HL-60/S4 (cell line): ENCODE data around the gene GNPNAT1.

Experiments used
- in situ Hi-C: fragments of 300-500 bp; cut with MboI; formaldehyde crosslinking; loops from 2 replicates; pipeline ENCODE4 v1.14.3; 2022; ENCODE audit warnings: low sequenced_read_pairs

Gene GNPNAT1

DNA sequence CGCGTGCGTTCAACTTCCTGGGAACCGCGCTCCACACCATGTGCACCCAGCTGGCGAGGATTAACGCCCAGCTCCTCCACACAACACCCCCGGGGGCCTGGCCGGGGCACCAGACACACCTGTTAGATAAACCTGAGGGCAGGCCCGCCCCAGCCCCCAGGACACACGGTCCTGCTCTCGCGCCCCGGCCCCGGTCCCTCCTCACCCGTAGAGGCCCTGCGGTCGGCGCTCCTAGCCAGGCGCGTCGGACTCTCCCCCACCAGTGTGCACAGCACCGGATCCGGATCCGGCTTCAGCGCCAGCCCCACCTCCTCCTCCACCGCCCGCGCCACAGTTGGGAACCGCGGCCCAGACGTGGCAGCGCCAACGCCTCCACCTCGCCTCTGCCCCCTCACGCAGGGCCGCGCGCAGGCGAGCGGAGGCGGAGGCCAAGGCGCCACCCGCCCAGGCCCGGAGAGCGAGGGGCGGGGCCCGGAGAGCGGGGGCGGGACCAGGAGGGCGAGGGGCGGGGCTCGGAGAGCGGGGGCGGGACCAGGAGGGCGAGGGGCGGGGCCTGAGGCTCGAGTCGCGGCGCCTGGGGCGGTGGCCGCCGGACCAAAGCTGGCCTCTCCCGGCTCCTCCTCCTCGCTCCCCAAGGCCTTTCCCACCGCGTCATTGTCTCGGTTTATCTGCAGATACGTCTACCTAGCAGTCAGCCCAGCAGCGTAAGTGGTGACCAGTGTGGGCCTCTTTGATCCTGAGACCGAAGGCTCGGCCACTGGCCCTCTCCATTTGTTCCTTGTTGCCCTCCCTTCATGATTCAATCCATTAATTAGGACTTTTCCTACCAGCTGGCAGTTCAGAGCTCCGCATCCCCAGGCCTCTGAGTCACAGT, at the start of gene GNPNAT1:
TSS of gene GNPNAT1 (minus strand) at position 385 of the 874 bp plus-strand sequence. CDS start 6,957 bp downstream, outside the sequence.
- in situ Hi-C loops: no loop called here

DNA sequence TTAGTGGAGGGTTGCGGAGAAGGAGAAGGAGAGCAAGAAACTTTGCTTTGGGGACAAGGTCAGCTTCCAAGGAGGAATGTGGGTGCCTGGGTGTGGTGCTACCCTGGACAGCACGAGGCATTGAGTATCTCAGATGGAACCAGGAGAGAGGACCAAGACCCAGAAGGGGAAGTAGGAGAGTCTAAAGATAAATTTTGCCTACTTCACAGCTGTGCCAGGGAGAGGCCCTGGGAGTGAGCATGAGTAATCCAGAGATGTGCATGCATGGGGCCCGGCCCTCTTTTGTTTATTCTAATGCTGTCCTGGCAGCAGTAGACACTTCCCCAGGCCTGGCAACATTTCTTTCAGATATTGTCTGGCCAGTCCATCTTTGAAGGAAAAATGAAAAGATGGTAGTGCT, 49.5 kb upstream of the GNPNAT1 start:
- in situ Hi-C loops: no loop called here

DNA sequence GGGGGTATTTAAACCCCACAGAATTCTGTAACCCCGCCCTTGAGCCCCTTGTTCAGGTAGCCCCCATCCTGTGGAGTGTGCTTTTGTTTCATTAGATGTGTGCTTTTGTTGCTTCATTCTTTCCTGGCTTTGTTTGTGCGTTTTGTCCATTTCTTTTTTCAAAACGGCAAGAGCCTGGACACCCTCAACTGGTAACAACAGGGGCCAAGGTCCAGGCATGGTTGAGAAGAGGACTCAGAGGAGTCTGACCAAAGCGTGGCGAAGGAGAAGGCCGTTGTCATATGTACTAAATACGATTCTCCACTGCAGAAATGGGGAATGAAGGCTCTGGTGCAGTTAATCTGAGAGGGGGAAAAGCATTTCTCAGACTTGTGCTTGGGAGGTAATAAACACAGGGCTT, 46.0 kb upstream of the GNPNAT1 start:
- in situ Hi-C loops: no loop called here

DNA sequence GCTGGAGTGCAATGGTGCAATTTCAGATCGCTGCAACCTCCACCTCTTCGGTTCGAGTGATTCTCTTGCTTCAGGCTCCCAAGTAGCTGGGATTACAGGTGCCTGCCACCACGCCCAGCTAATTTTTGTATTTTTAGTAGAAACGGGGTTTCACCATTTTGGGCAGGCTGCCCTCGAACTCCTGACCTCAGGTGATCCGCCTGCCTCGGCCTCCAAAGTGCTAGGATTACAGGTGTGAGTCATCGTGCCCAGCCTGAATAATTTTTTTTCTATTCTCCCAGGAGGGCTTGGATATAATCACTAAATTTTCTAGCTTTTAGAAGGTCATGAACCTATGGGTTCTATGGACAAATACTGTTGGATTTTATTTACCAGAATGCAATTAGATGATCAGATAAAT, 44.7 kb upstream of the GNPNAT1 start:
- in situ Hi-C loops: no loop called here

DNA sequence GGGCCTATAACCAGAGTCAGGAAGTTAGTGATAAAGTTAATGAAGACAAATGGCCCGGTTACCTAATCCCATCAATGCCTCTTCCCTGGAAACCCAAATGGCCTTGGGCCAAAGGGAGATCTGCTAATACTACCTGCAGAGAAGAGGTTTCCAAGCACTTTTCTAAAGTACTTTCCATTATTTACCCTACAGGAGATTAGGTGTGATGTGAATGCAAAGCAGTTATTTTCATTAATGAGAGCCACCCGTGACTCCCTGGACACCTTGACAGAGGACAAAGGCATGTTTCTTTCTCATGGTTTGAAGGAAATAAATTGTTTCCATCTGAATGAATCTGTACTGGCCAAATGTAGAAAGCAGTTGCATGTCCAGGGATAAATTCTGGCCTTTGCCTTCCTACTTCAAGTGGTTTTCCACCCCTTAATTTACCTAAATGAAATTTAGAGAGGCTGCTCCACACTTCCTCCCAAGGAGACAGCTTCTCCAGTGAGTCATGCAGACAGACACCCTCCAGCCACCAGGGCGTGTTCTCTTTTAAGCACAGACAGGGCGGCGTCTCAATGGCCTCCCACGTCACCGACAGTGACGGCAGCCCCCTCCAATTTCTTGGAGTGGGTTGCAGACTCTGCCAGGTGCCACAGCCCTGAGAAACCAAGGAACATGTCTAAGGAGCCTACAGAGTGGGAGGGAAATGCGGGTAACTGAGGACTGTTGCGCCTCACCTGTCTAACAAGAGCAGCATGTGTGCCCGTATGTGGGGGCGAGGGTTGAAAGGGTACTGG, 43.9 kb upstream of the GNPNAT1 start:
- in situ Hi-C loops: no loop called here

DNA sequence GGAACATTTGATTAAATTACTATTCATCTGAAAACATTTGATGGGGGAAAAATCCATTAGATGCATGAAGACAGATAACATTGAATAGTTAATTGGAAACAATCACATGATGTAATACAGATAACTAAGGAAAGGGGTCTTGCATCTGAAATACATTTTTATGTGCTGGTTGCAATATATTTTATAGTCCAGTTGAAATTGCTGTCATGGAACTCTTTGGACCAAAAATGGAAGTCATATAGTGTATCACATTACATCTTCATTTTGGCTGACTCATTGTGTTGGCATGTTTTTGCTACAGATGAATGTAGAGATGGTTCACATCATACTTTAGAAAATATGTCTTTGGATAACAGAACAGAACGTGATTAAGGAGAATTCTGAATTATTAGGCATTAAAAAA, 43.0 kb upstream of the GNPNAT1 start:
- in situ Hi-C loops: no loop called here

DNA sequence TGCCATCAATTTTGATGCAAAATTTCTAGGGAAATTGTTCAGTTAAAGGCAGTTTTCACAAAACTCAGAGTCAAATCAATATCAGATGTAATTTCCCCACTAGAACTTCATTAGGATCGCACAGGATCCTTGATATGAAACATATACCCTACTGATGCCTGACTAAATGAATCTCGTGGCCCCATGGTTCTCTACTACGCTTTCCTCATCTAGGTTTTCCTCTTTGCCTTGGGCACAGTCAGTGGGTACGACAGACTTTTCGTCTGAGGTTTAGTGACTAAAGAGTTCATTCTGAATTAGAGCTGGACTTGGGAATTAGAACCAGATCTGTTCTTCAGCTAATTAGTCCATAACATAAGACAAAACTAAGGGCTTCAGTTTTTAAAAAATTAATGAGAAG, 42.5 kb upstream of the GNPNAT1 start:
- in situ Hi-C loops: no loop called here

DNA sequence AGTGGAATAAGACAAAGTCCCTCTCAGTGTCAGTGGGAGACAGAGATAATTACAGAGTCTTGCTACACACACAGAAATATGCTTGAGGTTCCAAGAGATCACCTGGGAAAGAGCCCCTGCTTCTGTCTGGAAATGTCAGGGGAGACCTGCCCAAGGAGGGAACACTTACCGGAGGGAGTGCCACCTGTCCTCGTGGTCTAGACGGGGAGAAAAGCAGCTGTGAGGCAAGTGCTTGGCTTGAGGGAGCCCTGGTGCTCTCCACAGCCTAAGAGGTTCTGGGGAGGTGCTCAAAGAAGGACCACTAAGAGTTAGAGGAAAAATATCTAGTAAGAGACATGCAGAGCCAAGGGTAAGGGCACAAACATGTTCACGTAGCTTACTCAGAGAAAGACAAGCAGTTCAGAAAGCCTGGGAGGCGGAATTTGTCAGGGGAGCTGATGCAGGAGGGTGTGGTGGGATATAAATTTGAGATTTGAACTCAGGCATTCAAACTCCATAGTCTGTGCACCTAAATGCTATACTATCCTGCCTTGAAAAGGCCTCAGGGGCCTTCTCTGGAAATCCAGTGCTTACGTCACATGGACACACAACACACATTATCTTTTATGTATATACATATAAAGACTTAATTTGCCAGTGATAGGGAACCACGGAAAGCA, 38.2 kb upstream of the GNPNAT1 start:
- in situ Hi-C loops: no loop called here

DNA sequence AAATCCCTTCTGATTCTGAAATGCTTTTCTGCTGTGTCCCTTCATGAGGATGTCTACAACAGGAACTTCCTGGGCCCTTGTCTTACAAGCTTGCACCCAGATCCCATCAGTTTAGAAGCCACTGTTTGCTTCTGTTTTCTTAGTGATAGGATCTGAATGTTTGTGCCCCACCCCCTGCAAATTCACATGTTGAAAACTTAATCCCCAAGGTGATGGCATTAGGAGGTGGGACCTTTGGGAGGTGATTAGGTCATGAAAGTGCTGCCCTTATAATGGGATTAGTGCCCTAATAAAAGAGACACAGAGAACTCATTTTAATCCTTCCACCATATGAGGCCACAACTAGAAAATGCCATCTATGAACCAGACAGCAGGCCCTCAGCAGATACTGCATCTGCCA, 36.0 kb upstream of the GNPNAT1 start:
- in situ Hi-C loops: no loop called here

DNA sequence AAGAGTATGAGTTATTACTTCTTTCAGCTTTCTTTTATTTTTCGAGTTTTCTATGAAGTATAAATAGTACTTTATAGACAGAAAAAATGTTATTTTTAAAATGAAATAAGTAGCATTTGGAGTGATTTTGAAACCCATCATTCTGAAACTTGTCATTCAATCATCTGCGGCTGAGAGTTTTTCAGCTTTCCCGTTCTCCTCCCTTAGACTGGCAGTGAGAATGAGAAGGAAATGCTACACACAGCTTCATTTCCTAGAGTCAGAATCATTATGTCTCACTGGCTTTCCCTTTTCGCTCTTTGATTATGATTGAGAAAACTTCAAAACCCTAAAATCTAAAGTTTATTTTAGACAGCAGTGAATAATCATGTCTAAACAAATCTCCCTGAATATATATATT, 33.7 kb upstream of the GNPNAT1 start:
- in situ Hi-C loops: no loop called here

DNA sequence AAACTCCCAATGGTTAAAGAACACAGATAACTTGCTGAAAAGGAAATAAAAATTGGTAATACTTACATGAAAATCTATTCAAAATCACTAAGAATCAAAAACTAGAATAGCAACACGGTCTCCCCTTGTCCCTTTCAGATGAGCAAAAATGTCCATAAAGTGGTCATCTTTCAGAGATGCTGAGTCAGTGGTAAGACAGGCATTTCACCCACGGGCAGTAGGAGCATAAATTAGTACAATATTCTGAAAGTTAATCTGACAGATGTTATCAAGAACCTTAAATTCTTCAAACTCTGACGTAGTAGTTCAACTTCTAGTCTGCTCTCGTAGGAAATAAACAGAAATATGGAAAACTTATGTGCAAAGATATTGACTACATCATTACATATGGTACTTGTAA, 33.1 kb upstream of the GNPNAT1 start:
- in situ Hi-C loops: loop anchor here (25.0 kb wide), 1 partner anchor 488 kb away; no protein-coding TSS in a partner anchor

DNA sequence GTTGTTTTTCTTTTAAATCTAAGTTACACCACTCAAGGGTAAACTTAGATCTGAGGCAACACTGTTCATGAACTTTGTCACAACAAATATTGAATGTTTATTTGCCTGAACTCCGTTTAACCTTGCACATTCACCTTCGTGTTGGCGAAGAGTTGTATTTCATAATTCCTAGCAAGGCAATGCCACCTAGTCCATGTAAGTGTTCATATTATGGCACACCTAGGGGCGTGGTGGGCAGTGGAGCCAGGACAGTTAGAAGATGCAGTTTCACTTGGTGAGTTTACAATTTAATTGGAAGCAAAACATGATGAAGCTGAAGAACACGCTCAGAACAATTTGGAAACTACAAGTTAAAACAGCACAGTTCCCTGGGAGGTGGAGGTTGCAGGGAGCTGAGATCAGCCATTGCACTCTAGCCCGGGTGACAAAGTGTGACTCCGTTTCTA, 30.4 kb upstream of the GNPNAT1 start:
- in situ Hi-C loops: loop anchor here (25.0 kb wide), 1 partner anchor 490 kb away; no protein-coding TSS in a partner anchor

DNA sequence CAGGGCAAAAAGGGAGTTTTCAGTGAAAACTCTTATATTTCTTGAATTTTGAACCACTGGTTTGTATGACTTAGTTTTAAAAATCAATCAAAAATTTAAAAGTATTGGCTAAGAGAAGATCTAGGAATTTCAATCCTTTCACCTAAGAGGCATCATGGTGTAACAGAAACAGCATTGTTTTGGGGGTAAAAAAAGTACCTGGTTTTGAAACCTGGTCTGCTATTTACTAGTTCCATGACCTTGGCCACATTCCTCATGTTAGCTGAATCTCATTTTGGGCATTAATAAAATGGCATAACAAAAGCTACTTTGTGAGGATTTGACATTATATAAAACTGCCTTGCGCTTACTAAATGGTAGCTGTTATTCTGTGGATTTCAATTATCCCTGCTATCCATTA, 16.7 kb upstream of the GNPNAT1 start:
- in situ Hi-C loops: loop anchor here (25.0 kb wide), 1 partner anchor 504 kb away; no protein-coding TSS in a partner anchor

DNA sequence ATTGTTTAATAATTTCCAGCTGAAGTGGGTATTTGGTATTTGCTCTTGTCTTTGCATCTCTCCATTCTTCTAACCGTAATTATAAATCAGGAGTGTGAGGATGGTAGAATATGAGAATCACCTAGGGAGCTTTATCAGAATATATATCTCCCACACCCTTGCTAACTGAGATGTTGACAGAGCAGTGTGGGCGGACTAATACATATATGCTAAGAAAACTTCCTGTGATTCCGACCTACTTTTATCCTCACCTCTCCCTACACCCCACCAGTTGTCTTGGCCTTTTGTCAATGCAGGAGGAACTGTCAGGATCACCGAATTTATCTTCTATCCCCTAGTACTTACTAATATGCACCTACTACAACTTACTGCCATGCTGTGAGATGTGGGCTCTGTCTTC, 14.7 kb upstream of the GNPNAT1 start:
- in situ Hi-C loops: loop anchor here (25.0 kb wide), 1 partner anchor 506 kb away; no protein-coding TSS in a partner anchor

DNA sequence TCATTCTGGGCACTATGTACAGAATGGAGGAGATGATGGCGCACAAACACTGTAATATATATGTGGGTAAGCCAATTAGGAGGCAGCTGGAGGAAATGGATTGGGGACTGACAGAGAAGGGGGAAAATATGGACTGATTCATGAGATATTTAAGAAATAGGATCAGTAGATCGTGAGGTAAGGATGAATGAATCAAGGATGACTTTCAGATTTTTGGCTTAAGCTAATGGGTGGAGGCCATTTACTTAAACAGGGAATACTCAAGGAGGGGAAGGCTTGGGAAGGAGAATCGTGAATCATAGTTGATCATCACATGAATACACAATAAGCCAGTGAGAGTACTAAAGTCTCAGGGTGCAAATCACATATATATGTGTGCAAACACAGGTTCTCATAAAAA, 11.2 kb upstream of the GNPNAT1 start:
- in situ Hi-C loops: loop anchor here (25.0 kb wide), 1 partner anchor 510 kb away; no protein-coding TSS in a partner anchor

DNA sequence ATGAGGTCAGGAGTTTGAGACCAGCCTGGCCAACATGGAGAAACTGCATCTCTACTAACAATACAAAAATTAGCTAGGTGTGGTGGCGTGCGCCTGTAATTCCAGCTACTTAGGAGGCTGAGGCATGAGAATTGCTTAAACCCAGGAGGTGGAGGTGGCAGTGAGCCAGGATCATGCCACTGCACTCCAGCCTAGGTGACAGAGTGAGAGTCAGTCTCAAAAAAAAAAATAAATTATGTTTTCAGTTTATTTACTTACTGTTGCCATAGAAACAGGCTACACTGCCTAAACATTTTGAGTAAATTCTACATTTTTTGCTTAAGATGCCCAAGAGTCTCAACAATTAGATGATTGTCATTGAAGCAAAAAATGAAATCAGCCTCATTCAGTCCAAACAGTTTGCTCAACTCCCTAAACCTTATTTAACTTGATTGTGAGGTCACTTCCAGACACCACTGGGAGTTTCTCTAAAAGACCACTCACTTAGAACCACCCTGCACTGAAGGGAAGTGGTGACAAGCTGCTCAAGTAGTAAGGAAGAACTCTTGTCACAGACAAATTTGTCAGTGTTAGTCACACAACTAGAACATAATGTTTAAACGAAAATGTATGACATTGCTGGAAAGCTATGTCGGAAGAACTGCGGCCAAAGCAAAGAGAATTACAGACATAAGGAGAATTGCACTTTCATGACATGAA, 9.8 kb upstream of the GNPNAT1 start:
- in situ Hi-C loops: loop anchor here (25.0 kb wide), 1 partner anchor 511 kb away; no protein-coding TSS in a partner anchor

DNA sequence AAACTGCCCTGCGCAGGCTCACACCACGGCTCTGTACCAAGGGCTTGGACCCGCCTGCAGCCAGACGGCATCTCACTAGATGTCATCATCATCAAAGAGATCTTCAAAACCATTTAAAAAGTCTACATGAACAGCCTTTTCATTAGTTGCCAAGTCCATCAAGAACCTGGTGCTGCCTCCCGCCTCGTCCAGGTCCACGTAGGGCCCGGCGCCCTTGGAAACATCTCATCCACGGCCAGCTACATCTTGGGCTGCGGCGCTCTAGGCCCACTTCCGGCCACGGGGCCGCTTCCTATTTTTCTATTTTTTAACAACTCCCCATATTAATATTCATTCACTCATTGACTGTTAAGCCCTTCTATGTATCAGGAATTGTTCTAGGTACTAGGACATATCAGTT, 7.4 kb upstream of the GNPNAT1 start:
- in situ Hi-C loops: no loop called here

DNA sequence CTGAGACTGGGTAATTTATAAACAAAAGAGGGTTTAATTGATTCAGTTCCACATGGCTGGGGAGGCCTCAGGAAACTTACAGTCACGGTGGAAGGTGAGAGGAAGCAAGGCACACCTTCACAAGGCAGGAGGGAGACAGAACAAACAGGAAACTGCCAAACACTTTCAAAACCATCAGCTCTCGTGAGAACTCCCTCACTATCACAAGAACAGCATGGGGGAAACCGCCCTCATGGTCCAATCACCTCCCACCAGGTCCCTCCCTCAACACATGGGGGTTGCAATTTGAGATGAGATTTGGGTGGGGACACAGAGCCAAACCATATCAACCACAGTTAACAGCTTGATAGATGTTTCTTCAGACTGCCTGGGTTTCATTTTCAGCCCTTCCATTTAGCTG, 6.2 kb upstream of the GNPNAT1 start:
- in situ Hi-C loops: no loop called here

DNA sequence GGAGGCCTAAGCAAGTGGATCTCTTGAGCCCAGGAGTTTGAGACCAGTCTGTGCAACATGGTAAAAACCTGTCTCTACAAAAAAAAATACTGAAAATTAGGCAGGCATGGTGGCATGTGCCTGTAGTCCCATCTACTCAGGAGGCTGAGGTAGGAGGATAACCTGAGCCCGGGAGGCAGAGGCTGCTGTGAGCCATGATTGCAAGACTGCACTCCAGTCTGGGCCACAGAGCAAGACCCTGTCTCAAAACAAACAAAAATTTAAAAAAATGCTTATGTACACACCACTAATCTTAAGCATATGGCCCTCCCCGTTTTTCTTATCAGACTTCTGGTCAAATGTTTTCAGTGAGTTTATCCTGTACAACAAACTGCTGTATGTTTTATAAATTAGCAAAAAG, 1.7 kb upstream of the GNPNAT1 start:
- in situ Hi-C loops: no loop called here

DNA sequence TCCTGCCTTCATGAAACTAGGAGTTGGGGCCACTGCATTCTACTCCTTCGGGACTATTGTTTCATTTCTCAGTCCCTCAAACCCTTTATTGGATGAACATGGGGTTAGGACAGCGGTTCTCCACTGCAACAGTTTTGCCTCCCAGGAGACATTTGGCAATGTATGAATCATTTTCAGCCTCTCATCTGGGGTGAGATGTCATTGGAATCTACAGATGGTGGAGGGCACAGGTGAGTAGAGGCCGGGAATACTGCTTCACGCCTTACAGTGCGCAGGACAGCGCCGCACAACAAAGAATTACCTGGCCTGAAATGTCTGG, 649 bp upstream of the GNPNAT1 start:
- in situ Hi-C loops: no loop called here

DNA sequence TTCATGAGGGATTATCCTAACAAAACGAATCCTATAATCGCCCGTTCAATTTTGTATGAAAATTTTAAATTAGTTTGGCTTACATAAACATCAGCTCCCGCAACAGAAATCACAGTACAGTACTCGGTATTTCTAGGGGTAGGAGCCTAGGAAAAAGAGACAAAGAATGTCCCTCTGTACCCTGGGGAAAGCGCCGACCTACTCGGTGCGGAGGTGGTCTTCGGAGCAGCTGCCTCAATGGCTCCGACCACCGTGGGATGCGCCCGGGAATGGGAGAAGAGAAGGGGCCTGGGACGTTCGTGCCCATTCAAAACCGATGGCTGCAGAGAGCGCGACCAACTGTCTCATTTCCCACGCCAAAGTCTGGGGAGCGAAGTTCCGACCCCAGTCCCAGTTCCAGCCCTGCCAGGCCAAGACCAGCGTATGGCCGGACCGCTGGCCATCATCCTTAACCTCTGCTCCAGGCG, 618 bp downstream of the GNPNAT1 start:
- in situ Hi-C loops: no loop called here
